Measurements from ENCODE around the gene SERTAD1.

Gene SERTAD1

GRCh38 chr19:40378509-40378908 is 47.3 kb downstream of the SERTAD1 start:
- no peak for DNase-seq (ENCODE audit: low read depth in 2 of 2)

- DNase-seq (ENCODE audit: low read depth in 2 of 2) = no peak
Observed at GRCh38 chr19:40377876-40378385, 47.9 kb downstream of the SERTAD1 start.

GRCh38 chr19:40376286-40376862 is 49.4 kb downstream of the SERTAD1 start:
- no peak for DNase-seq (ENCODE audit: low read depth in 2 of 2)

- DNase-seq (ENCODE audit: low read depth in 2 of 2) = no peak
Observed at GRCh38 chr19:40374084-40374483, 51.7 kb downstream of the SERTAD1 start.

- no peak for DNase-seq (ENCODE audit: low read depth in 2 of 2)
Observed at GRCh38 chr19:40371802-40372122, 54.0 kb downstream of the SERTAD1 start.
